HG02763 (cell line): Measurements from ENCODE around the gene OR2S2.
"Not testable (repeated sequence)": the region's sequence is repeated elsewhere in the genome, so short reads cannot be mapped to it uniquely, and the experiment has no call there.

Experiments used
- ATAC-seq: cut with Tn5 transposase; IDR thresholded peaks from one replicate; pipeline ENCODE4 v1.9.1; 2021; ENCODE audit warnings: mild to moderate bottlenecking, moderate library complexity; ENCODE audit not compliant: unreplicated experiment

Gene OR2S2

DNA sequence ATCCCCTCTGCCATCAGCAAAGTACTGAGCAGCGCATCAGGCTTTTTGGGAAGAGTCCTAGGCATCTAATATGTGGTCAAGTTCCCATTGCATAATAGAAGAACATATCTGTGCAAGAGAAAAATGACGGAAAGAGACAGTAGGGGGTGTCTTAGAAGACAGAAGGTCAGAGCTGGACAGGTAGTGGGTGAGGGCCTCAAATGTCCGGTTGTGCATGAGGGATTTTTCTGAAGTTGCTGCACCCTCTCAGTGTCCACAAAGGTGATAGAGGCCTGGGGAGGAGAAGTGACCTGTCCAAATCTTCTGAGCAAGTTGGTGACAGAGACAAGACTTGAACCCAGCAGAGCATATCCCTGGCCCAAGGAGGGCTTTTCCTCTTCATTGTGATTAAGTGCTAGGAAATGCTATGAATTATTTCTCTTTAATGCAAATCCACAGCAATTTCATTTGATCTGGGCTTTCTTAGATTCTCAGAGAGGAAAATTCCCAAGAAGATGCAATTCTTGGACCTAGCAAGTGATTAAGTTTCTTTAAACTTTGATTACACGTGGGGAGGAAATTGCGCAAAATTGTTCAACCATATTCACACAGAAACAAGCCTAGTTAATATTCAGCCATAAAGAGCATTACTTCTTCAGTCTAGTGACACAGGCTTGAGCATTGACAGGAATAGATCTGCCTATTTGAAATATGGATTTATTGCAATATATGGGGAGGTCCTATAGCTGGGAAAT lies at the start of gene OR2S2:
TSS of gene OR2S2 (minus strand) at position 51 of the 734 bp plus-strand sequence. CDS start 56 bp downstream, outside the sequence.
- ATAC-seq = no peak

DNA sequence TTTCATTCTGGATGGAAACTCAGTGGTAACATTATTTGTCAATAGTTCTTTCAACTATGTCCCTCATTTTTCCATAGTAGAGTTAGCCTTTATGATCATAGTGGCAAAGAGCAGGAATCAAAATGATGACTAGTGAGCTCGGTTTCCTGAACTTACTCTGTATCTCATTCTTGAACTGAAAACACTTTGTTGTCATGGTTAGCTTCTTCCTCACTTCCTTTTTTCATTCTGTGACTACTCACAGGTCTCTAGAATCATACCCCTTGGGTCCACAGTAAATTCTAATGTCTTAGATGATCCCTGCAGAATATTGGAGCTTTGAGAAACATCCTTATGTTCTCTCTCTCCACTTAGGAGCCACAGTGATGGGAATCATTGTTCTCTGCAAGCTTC lies 49.4 kb upstream of the OR2S2 start:
- ATAC-seq = no peak

GRCh38 chr9:36006549-36007315 lies 48.8 kb upstream of the OR2S2 start:
- ATAC-seq = no peak

DNA sequence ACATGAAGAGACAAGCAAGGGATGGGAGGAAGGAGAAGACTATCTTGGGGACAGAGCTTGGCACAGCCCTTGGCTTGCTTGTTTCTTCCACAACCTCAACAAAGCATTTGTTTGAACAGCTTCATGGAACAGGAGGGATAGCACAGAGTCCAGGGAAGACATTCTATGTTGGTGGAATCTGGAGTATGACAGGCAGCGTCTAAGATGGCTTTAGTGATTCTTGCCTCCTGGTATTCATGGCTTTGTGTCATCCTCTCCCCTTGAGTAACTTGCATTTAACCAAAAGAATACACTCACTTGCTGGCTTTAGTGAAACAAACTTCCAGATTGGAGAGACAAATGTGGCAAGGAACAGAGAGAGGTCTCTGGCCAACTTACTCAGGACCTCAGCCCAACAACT lies 47.9 kb upstream of the OR2S2 start:
- no peak for ATAC-seq

GRCh38 chr9:35998333-35998732 lies 40.4 kb upstream of the OR2S2 start:
- ATAC-seq = no peak

GRCh38 chr9:35997016-35997415 lies 39.1 kb upstream of the OR2S2 start:
- not testable (repeated sequence) for ATAC-seq

DNA sequence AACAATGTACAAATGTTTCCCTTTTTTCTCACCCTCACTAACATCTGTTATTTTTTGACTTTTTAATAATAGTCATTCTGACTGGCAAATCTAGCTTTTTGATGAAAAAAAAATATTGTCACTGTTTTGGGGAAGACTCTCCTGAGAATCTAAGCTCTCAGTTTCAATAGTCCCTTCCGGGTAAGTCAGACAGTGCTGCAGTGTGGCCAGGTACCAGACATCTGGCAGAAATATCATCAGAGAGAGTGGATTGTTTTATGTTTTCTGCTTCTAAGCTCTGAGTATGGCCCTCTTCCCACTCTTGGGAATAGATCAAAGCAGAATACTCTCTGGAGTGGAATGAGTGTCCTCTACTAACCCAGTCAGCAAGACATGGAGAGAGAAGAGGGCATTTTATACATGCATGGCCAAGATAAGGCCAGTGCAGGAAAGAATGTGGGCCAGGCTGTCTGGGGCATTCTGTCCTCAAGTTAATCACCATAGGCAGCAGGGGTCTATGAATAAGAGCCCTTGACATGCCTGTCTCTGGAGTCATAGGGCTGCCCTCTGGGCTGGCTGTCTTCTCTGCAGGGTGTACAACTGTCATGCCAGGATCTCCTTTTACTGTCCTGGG lies 38.5 kb upstream of the OR2S2 start:
- no peak for ATAC-seq

- no peak for ATAC-seq
These were observed 37.0 kb upstream of the OR2S2 start for GRCh38 chr9:35994959-35995358.

DNA sequence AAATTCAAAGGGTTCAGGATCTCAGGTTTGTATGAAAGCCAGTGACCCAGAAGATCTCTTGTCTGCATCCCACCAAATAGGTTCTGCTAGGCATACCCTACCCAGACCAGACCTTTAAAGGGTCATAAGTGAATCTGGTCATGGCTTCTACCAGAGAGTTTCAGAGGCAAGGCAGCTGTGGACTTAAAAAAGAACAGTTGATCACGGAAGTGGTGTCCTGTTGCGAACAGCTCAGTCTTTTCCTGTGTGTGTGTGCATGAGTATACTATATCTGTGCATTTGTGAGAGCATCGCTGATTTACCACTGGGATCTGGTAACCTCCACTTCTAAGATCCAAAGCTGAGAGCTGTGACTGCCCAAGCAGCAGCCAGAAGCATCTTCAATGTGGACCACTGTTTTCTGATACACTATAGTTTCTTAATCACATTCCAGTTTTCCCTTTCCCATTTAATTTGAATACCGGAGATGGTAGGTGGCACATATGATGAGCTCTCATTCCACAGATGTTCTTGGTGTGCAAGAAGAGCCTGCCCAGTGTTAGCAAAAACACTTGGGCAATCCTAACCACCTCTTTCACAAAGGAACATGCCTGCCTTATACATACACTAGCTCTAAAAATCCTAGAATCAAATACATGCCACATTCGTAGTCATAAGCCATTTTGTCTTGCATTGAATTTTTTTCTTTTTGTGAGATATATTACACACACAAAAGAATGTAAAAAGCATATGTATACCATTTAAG lies 36.2 kb upstream of the OR2S2 start:
- ATAC-seq = no peak

DNA sequence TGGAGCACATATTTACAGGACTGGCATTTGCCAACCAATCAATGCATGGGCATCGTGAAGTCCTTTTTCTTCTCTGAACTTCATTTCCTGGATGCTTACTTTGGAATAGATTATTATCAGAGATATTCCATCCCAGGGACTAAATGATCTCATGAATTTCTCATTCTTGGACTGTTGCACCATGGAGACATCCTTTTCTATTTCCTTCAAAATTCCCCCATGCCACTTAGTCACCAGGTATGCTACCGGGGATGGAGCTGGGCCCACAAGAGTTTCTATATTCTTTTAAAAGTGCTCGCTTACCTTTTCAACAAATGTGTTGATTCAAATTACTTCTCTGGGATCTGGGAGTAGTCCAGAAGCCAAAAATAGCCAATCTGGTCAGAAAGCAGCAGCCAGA lies 35.2 kb upstream of the OR2S2 start:
- not testable (repeated sequence) for ATAC-seq

DNA sequence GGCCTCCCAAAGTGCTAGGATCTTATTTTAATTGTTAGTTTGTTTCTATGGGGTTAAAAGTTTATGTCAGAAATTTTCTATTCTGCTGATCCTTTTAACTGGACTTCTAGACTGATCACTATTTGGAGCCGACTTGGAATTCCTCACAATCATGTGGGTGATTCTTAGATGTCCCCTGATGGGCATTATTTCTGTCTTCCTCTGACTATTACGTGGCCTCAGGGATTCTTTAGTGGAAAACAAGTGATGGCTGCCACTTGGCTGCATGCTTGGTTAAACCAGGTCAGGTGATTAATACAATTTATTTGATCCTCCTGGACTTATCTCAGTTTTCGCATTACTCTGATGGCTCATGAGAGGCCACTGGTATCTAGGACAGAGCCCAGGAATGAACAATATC lies 32.2 kb upstream of the OR2S2 start:
- ATAC-seq = no peak

GRCh38 chr9:35984021-35984420 lies 26.1 kb upstream of the OR2S2 start:
- no peak for ATAC-seq

DNA sequence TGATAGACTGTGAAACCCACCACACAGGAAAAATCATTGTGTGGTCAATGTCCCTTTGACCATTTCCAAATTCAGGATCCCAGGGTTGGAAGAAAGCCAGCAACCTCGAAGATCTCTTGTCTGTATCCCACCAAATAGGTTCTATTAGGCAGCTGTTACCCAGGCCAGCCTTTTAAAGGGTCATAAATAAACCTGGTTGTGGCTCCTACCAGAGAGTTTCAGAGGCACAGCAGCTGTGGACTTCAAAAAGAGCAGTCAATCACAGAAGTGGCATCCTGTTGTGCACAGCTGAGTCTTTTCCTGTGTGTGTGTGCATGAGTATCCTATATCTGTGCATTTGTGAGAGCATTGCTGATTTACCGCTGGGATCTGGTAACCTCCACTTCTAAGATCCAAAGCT lies 23.7 kb upstream of the OR2S2 start:
- no peak for ATAC-seq

- no peak for ATAC-seq
These were observed 22.5 kb upstream of the OR2S2 start for GRCh38 chr9:35980289-35981011.

DNA sequence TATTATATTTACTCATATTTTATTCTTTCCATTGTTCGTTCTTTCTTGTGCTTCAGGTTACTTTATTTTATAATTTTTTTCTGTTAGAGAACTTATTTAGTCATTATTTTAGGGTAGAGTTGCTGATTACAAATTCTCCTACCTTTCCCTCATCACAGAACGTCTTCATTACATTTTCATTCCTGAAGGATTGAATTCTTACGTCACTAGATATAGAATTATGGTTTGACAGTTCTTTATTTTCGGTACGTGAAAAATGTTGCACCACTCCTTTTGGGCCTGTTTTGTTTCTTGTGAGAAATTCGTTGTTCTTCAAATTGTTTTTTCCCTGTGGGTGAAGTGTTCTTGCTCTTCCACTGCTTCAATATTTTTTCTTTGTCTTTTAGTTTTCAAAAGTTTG lies 20.8 kb upstream of the OR2S2 start:
- ATAC-seq = no peak

DNA sequence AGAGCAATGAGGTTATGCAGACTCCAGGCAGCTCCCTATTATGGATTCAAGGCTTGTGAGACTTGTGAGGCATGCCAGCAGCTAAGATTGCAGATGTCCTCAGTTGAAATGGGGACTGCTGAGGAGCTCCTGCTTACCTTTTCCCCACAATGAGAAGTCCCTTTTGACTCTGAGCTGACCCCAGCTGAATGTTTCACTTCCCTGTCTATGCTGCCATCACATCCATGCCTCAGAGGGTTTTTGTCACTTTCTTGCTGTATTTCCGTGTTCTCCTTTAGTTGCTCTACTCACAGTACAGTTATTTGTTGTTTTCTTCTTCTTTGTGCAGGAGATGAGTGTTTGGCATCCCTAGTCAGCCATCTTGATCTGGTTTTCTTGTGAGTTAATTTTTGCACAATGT lies 18.8 kb upstream of the OR2S2 start:
- no peak for ATAC-seq

- ATAC-seq = no peak
These were observed 16.8 kb upstream of the OR2S2 start for GRCh38 chr9:35974800-35975199.

- ATAC-seq = no peak
These were observed 14.1 kb upstream of the OR2S2 start for GRCh38 chr9:35972093-35972492.

DNA sequence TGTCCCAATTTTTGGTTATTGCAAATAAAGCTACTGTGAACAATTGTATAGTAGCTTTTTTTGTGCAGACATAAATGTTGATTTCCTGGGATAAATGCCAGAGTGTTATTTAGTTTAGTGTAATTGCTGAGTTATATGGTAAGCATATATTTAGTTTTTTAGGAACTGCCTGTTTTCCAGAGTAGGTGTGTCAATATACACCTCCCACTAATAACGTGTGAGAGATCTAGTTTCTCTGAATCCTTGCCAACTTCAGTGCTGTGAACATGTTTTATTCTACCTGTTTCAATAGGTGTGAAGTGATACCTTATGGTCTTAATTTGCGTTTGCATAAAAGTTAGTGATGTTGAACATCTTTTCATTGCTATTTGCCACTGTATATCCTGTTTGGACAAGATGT lies 9.1 kb upstream of the OR2S2 start:
- ATAC-seq = no peak

DNA sequence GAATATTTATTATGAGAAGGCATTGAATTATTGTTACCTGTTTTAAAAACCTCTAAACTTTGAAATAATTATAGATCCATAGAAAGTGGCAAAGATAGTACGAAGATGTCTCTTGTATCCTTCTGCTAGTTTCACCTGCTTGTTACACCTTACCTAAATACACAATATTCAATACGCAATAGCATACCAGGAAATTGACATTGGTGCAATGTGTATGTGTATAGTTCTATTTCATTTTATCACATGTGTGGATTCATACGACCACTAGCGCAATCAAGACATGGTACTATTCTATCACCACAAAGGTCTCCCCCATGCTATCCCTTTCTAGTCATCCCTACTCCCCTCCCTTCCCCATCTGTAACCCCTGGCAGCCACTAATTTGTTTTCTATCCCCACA lies 8.5 kb upstream of the OR2S2 start:
- no peak for ATAC-seq

GRCh38 chr9:35965011-35965410 lies 7.1 kb upstream of the OR2S2 start:
- ATAC-seq = no peak
